GM12892 (cell line): ENCODE data around the gene LRRIQ1.

Experiments used
- DNase-seq: peaks from one replicate; pipeline ENCODE4 v3.0.0; 2011; ENCODE audit not compliant: insufficient read length
- FAIRE-seq: peaks from 2 replicates; lab custom pipeline; 2011; peaks lifted over from hg19 to GRCh38; lab: Jason Lieb, UNC
- POLR2A ChIP-seq: IDR thresholded peaks from 2 replicates; pipeline ENCODE4 v1.6.1; 2011; ENCODE audit warnings: low read depth, low read length, control low read depth
- POLR2AphosphoS5 ChIP-seq: IDR thresholded peaks from 2 replicates; pipeline ENCODE4 v1.6.1; 2011; ENCODE audit warnings: low read depth, low read length, control low read depth
- TAF1 ChIP-seq: IDR thresholded peaks from 2 replicates; pipeline ENCODE4 v1.6.1; 2011; ENCODE audit warnings: low read depth, mild to moderate bottlenecking, control low read depth, low read length, borderline replicate concordance

The LRRIQ1 gene

DNA sequence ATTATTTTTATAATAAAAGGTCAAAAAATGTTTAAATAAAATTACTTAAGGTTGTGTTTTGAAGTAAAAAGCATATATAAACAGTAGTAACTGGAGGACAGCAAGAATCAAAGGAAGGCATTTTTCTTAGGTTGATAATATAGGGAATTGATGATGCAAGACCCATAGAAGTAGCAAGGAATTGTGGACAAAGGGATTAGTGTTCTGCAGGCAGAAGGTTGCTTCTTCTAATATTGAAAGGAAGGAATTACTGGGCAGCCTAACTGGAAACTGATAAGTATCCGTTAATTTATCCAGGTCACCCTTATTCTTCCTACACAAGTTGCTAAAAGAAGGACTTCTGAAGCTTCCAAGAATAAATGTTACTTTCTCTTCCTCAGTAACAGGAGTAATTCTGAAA is 189.3 kb downstream of the LRRIQ1 start:
- TF ChIP-seq POLR2AphosphoS5: no peak
- TF ChIP-seq TAF1: no peak
- DNase-seq (no peak), FAIRE-seq (no peak)

DNA sequence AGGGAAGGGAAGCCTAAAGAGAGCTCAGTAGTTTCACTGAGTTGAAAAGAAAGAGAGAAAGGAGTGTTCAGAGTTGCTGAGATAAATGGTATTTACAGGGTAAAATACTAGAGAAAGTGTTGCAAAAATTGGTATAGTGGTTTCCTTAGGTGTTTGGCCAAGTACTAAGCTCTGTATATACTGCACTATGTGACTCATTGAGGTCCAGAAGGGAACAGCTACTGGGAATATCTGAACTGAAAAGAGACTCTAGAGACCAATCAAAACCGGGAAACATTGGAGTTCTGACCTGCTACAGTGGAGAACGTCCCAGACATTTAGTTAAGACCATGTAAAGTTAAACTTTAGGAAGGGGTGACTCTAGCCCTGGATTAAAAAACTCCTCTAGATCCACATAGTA is 201.2 kb downstream of the LRRIQ1 start:
- no peak for TF ChIP-seq POLR2AphosphoS5
- TF ChIP-seq TAF1: no peak
- TF ChIP-seq POLR2A: no peak
- no peak for FAIRE-seq

DNA sequence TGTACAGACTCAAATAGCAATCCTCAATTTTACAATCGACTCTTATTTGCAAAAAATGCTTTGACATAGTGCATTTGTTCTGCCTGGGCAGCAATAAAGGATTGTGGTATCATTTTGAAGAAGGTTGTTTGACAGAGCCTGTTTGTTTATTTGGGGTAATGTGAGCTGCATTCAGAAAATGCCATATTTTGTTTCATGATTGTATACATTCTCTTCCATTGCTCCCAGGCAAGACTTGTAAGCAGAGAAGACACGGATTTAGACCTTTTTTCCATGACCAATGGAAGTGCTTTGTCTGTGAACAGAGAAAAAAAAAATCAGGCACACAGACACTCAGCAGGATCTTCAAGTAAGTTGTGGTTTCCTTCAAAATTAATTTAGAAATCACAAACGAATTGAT is 208.4 kb downstream of the LRRIQ1 start:
- no peak for TF ChIP-seq POLR2AphosphoS5
- TF ChIP-seq TAF1: no peak
- no peak for TF ChIP-seq POLR2A
- no peak for DNase-seq
- no peak for FAIRE-seq

More for the DNA sequence above, 201.2 kb downstream of the LRRIQ1 start:
- DNase-seq: no peak

DNA sequence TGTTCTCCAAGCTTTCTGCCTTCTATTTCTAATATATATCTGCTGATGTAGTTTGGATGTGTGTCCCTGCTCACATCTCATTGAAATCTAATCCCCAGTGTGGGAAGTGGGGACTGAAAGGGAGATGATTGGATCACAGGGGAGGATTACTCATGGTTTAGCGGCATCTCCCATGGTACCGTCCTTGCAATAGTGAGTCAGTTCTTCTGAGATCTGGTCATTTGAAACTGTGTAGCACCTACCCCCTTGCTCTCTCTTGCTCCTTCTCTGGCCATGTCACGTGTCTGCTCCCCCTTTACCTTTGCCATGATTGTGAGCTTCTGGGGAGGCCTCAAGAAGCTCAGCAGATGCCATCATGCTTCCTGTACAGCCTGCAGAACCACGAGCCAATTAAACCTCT is 217.7 kb downstream of the LRRIQ1 start:
- TF ChIP-seq POLR2AphosphoS5 (no peak), TAF1 (no peak), POLR2A (no peak)
- no peak for FAIRE-seq
- DNase-seq: no peak

DNA sequence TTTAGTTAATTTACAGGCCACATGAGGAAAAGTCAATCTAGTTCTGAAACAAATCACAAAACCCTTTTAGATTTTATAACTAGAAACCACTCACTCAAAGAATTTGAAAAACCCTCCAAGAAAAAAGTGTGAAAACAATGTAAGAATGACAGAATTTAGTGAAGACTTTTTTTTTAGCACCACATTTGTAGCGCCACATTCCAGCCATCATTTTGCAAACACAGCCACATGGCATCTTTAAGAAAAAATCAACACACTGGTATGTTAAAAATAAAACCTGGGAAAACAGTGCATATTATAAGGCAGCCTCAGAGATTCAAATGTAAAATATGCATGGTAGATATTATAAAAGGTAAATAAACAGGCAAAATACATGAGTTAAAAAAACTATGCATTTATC is 221.5 kb downstream of the LRRIQ1 start:
- DNase-seq: no peak
- TF ChIP-seq POLR2A (no peak), TAF1 (no peak), POLR2AphosphoS5 (no peak)
- FAIRE-seq: no peak

DNA sequence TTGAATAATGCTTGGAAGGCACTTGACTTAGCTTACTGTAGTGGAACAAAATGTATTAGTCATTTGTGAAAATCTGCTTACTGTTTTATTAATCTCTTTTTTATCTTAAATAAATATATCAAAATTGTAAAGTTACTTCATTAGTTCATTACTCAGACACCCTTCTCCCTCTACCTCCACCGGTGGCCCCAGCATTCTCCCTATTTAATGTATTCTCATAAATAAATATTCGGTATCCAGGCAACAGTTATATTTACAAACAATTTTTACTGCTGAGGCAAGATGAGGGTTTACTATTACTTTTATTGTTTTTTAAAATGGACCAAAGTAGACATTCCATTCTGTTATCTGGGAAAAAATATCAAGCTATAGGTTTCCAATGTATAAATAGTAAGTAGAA is 224.3 kb downstream of the LRRIQ1 start:
- no peak for TF ChIP-seq POLR2AphosphoS5
- no peak for TF ChIP-seq POLR2A
- no peak for TF ChIP-seq TAF1
- no peak for FAIRE-seq
- DNase-seq: no peak

DNA sequence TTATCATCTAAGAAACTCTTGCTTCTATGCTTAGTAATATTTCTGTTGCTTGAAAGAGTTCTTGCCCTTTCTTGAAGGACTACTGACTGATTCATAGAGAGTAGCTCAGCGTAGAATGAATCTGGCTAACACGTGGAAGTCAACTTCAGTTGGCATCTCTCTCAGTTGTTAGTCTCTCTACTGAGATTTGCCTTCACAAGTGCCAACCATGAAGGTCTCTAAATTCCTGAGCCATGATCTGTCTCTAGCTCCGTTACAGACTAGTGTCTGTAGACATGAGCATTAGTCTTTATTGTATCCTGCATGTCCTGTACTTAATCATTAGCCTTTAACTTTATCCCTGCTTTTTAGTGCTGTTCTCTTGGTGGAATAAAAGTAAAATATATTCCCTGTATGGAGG is 224.7 kb downstream of the LRRIQ1 start:
- TF ChIP-seq TAF1: no peak
- TF ChIP-seq POLR2AphosphoS5: no peak
- no peak for TF ChIP-seq POLR2A
- no peak for DNase-seq
- no peak for FAIRE-seq

DNA sequence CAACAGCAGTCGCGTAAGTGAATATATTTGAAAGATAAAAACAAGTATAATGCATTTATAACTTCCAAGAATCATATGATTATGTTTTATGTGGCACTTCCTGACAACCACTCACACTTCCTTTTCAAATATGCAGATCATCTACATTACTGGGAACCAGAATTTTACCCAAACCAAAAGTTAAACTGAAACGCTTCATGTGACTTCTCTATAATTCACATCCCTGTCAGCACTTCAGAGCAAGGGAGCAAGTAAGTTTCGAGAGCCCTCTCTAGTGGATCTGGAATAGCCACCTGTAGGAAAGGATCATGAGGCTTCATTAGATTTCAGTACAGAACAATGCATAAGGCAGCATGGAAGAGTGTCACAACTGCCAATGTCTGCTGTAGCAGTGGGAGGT is 230.2 kb downstream of the LRRIQ1 start:
- DNase-seq (no peak), FAIRE-seq (no peak)
- no peak for TF ChIP-seq POLR2A
- TF ChIP-seq TAF1: no peak
- no peak for TF ChIP-seq POLR2AphosphoS5

DNA sequence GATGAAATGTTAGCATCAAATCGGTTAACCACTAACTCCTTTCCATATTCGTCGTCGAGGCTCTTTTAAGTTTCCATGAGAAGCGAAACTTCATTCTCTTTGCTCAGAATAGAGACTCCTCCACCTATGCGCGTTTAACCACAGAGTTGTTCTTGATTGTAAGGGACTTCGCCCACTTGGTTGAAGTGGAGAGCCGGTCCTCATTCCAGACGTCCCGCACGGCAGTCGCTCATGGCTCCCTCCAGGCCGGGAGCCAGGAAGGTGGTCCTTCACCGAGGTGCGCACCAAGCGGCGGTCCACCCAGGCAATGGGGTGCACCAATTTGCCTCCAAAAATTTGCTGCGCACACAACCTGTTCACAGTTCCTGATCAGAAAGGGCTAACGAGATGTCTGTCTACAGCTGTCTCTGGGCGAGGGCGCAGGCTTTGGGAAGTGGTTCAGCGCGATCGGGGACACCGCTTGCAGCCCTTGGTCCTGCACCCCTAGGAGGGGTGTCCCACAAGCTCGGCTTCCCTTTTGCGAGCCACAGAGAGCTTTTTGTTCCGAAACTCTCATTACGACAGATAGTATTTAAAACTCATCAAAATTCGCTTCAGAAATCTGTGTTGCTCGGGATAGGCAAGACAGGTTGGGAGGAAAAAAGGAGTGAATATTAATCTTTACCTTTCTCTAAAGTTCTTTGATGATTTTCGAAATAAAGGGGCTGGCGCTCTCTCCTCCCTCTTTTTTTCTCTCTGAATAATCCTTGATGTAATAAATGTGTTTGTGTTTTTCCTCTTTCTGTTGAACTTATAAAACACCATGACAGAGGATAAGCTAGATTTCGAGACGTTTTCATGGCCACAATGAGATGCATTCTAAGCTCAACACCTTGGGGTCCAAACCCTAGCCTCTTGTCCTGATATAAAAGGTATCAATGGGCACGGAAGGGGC is 237.5 kb downstream of the LRRIQ1 start:
- TF ChIP-seq POLR2A (no peak), TAF1 (no peak), POLR2AphosphoS5 (no peak)
- no peak for DNase-seq

DNA sequence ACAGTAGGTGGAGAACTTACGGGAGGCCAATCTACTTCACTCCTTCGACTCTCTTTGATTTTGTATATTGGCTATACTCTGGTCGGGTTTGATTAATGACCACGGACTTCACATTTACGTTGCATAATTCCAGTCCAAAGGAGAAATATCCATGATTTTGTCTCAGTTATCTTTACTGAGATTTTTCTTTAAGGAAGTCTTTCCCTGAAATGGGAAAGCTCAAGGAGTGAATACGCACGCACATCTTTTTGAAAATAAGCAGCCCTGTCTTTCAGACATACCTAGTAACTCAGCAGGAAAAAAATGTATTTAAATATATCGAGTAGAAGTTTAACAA is 238.1 kb downstream of the LRRIQ1 start:
- TF ChIP-seq POLR2AphosphoS5 (no peak), TAF1 (no peak)
- FAIRE-seq (no peak), DNase-seq (no peak)

More for the DNA sequence above, 237.5 kb downstream of the LRRIQ1 start:
- FAIRE-seq: no peak

DNA sequence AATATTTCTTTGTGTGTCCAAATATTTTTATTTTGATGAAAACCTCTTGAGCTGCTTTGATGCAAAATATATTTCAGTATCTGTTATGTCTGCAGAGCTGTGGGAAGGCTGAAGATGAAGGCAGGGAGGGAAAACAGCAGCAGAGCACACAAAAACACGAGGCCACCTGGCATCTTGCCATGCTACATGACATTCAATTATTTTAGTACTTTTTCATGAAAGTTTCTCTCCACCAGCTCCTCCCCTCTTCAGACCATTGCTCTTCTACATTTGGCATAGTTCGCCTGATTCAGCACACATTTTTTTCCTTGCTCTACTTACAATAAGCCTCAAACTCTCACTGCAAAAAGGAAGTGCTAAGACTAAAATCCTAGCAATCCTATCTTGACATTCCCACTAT is 239.2 kb downstream of the LRRIQ1 start:
- DNase-seq: no peak
- no peak for TF ChIP-seq POLR2A
- TF ChIP-seq POLR2AphosphoS5: no peak
- no peak for TF ChIP-seq TAF1
- FAIRE-seq: no peak

DNA sequence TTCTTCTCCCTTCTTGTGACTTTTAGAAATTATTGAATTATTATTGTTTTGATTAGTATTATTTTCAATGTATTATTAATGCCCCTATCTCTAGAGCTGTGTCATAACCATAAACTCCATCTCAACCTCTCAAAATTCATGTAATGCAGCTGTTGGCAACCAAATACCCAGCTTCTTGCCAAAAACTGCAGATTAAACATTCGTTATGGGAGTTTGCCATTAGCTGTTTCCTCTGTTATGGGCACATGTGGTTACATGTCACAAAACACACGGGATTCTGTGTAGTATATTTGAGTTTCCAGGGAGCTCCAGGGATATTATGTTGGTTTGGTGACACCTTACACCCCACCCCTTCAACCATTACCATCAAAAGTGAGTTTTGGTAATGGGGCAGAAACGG is 241.0 kb downstream of the LRRIQ1 start:
- no peak for TF ChIP-seq TAF1
- DNase-seq (no peak), FAIRE-seq (no peak)

DNA sequence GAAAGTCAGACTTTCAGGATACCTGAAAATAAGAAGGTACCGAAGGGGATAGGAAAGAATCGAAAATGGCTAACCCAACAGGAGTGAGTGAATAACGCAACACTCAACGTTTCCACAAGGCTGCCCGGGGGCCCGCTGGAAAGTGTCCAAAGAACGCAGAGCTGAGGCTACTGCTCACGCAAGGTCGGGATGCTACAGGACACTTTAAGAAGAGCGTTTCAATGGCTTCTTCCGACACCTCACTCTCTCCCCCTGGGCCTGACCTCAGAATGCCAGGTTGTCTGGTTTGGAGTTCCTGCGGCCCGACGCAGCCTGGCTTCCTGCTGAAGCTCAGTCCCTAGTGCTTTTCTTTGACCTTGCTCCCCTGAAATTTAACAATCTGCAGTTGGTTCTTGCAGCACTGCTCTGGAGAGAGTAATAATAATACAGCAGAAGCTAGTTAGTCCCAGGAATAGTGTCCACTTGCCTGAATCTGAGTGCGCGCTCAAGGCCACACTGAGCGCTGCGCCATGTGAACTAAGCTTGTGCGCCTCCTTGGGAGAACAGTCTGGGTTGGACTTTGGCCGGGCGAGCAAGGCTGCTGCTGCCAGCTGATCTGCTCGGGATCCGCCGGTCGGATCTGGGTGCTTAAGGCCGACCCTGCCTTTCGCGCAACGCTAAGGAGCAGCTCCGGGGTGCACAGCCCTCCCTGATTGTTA is 241.9 kb downstream of the LRRIQ1 start:
- no peak for DNase-seq
- TF ChIP-seq POLR2A: no peak
- TF ChIP-seq TAF1: no peak
- TF ChIP-seq POLR2AphosphoS5: no peak
- FAIRE-seq: no peak
